ENCODE results near the gene SNAPC4.

Gene SNAPC4

DNA sequence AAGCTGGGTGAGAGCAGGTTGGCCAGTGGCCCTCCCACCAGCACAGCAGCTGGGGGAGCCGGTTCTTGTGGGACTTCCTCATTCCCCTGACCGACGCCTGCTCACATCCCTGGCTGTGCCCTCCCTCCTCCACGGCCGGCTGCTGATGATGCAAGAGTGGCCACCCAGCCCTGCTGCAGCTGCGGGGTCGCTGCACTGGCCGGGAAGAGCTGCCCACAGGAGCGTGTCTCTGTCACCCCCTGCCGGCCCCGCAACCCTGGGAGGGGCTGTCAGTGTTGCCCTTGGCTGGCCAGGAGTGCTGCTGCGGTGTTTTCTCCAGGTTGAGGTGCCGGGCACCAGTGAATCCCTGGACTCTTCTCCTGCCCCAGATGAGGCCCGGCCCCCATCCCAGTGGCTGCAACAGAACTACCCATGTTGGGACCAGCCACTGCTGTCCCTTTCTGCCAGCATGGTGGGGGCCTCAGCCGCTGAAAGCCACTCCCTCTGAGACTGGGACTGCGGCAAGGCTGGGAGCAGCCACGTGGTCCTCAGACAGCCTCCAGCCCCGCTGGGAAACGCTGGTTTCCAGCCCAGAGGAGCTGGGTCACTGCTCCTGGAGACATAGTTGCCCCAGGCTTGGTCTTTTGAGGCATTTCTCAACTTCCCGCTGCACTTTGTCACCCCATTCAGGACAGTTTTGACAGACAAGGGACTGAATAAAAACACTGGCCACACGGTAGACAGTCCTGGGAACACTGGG lies 27.2 kb downstream of the SNAPC4 start:
- DNase-seq (ENCODE audit: low read depth), result no peak

DNA sequence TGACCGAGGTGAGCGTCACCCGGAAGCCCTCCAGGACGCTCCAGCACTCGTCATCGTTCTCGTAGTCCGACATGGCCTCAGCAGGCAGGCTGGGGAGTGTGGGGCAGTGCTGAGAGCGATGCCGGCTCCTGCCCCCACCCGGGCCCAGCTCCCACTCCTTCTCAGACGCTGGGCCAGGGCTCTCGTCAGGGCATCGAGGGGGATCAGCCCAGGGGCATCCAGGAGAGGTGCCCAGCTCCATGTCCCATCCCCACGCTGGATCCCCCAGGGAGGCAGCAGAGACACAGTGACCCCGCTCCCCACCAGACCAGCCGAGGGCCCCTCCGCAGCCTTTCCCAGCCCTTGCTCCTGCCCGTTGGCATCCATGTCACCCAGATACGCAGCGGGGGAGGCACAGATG lies 28.0 kb downstream of the SNAPC4 start:
- no peak for DNase-seq (ENCODE audit: low read depth)

DNA sequence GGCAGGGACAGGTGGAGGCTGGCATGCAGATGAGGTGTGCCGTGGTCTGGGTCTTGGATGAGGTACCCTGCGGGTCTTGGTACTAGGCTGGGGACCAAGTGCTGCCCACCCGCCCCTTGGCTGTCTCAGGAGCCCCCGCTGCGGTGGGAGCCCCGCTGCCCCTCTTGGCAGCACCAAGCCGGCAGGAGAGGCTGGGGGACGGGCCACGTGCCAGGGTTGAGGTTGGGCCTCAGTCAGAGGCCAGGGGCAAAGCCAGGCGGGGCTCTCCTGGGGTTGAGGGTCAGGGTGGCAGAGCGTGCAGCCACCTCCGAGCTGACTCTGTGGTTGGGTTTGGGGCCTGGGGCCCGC lies 28.5 kb downstream of the SNAPC4 start:
- no peak for DNase-seq (ENCODE audit: low read depth)

DNA sequence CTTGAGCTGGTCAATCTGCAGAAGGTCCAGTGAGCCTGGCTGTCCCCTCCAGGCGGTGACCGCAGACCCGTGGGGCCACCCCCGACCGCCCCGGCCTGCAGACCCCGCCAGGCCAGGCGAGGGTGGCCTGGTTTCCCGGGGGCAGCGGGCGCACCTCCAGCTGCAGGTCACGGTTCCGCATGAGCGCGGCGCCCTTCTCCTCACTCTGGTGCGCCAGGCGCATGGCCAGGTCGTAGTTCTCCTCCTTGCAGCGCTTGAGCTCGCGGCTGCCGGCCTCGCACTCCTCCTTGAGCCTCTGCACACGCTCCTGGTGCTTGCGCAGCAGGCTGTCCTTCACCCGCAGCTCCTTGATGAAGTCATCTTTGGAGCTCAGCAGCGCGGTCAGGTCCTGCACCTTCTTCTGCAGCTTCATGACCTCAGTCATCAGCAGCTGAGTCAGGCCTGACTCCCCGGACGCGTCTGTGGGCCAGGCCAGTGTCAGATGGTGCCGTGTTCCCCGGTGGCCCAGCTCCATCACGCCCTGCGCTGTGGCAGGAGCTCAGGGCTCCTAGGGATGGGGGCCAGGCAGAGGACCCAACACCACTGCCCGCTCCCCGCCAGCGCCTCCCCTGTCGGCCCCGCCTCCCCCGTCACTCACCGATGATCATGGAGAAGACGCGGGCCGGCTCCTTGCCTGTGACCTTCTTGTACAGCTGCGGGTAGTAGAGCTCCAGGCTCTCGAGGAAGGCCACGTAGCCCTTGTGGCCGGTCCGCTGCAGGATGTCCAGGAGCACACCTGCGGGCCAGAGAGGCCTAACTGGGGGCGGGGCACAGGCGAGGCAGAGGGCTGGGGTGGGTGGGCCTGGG lies 29.1 kb downstream of the SNAPC4 start:
- no peak for DNase-seq (ENCODE audit: low read depth)

DNA sequence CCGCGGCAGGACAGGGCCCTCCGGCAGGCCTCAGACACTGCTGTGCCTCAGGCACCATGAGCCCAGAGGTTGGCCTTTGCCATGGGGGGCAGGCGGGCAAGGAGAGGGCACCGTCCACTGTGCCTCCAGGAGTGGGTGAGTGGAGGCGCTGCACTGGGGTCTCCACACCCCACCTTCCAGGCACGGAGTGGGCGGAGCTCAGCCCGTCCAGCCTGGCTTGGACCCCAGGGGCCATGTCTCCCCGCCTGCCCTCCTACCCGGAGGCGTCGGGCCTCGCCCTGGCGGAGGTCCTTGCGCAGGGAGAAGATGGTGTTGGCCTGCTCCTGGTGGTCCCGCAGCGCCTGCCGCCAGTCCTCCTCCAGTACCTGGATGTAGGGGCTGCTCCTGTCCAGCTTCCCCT lies 29.9 kb downstream of the SNAPC4 start:
- DNase-seq (ENCODE audit: low read depth), result no peak

DNA sequence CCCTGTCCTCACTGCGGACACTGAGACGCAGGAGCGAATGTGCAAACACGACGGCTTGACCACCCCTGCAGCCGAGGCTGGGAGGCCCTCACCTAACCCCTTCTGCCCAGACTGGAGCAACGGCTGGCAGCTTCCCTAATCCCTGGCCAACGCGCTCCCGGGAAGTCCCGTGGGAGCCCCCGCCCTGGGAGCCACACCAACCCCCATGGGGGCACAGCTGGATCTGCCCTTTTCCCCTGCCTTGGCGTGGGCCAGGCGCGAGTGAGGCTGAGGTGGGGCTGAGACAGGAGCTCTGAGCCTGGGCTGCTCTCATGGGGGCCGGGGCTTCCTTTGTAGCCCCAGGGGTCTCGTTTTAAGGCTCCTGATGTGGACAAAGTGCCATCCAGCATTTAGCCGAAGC lies 31.8 kb downstream of the SNAPC4 start:
- DNase-seq (ENCODE audit: low read depth), result no peak

DNA sequence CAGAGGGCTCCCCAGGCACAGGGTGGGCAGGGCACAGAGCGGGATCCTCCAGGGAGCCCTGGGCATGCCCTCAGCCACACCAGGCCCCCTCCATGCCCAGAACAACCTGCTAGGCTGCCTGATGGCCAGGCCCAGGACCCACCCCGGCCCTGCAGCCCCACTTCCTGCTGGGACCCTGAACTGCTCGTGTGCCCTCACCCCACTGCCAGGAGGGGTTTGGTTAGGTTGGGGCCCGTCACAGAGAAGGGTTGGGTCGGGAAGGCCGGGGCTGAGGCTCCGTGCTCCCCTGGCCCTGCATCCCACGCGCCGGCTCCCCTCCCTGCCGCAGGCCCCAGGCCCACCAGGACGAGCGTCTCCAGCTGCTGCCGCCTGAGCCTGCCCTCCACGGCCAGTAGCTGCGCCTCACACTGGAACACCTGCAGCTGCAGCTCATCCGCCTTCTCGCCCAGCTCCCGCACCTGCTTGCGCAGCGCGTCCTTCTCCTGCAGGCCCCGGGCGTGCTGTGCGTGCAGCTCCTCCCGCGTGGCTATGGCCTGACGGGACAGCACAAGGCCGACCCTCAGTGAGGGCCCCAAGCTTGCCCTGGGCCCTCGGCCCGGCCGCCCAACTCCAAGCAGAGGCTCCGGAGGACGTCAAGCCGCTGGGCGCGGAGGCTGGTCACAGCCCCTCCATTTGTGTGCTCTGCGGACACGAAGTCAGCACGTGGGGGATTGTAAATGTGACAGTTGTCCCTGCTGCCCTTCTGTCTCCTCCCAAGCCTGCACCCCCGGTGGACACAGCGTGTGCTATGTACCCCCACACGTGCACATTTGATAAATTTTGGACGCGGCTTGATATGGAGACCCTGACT lies 32.4 kb downstream of the SNAPC4 start:
- DNase-seq (ENCODE audit: low read depth), result no peak

DNA sequence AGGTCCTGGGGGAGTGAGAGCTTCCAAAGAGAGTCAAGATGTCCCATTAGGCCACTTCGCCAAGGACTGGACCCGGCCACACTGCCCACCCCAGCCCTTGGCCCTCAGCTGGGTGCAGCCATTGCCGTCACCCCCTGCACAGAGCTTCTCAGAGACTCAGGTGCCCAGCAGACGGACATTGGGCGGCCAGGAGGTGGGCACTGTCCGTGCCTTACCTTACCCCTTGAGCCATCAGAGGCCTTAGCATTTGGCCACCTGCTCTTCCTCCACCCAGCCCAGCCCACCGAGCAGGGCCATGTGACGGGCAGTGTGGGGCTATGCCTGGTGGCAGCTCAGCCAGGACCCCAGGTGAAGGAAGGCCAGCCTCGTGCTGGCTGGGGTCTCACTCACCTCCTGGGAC lies 33.1 kb downstream of the SNAPC4 start:
- no peak for DNase-seq (ENCODE audit: low read depth)

DNA sequence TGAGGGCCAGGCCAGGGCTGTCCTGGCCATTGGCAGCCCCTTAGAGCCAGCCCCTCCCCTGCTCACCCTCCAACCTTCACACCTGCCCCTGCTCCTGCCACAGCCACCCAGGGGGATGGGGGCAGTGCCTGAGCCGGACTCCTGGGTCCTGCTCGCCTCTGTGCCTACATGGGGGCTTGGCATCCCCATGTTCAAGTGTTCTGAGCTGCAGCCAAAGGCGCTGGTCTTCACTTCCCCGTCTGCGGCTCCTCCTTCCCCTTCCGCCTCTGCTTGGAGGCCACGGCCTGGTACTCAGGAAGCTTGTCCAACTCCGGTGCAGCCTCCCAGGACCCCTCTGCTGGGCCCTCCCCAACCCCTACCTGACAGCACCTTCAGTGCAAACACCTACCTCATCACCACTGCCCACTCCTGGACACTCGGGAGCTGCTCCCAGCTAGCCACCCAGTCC lies 34.2 kb downstream of the SNAPC4 start:
- DNase-seq (ENCODE audit: low read depth), result no peak

DNA sequence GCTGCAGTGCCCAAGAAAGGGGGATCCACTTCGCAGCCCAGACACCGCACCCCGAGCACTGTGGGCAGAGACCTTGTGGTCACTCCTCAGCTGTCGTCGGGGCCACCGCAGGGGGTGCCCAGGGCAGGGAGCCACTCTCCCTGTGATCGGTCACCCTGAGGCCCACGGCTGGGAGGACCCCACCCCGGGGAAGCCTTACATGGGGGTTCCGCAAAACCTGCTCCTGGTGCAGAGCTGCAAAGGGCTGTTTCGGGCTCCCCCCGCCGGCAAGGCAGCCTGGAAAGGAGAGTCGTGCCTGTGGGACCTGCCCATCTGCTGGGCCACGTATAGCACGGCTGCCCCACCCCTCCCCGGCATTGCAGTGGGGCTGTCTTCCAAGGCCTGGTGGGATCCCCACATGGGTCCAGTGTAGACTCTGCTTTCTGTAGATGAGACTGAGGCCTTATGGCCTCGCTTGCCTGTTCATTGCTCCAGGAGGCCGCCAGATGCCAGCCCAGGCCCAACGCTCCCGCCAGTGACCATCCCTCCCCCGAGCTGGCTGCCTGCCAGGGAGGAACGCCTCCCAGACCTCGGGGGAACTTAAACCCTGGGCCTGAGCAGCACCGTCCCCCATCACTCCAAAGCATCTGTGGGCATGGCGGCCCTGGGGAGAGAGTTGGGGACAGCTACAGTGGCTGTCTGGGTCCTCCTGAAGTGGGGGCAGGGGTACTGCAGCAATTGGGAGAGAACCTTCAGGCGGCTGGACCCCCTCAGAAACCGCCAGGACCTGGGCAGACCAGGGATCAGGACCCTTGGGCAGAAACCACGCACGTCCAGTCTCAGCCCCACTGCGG lies 34.8 kb downstream of the SNAPC4 start:
- no peak for DNase-seq (ENCODE audit: low read depth)

DNA sequence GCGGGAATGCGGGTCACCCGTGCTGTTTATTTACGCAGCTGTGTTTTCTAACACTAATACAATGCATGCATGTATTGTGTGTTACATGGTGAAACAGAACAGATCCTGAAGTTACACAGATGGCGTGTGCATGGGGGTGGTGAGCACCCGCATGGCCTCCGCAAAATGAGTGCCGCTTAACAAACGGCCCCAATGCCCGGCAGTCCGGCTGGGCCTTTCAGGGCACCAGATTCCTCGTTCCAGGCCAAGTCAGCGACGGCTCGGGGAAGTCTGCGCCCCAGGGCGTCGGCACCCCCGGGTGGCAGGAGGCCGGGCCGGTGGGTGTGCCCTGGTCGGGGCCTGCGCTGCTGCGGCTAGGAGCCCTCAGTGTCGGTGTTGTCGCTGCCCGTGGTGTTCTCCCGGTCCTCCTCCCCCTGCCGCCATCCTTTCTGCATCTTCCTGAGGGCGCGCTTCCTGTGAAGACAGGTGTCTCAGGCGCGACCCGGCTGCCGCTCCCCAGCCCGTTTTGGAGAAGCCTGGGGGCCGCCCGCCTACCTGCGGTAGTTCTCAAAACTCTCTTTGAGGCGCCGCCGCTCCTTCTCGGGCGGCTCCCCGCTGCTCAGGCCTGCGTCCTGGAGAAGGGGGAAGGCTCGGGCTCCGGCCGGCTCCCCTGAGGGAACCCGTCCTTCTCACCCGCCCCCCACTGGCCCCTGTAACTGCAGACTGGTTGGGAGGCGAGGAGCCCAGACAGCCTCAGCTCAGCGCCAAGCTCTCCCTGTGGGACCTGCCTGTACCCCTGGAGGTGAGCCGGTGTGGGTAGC lies 35.8 kb downstream of the SNAPC4 start:
- no peak for DNase-seq (ENCODE audit: low read depth)

DNA sequence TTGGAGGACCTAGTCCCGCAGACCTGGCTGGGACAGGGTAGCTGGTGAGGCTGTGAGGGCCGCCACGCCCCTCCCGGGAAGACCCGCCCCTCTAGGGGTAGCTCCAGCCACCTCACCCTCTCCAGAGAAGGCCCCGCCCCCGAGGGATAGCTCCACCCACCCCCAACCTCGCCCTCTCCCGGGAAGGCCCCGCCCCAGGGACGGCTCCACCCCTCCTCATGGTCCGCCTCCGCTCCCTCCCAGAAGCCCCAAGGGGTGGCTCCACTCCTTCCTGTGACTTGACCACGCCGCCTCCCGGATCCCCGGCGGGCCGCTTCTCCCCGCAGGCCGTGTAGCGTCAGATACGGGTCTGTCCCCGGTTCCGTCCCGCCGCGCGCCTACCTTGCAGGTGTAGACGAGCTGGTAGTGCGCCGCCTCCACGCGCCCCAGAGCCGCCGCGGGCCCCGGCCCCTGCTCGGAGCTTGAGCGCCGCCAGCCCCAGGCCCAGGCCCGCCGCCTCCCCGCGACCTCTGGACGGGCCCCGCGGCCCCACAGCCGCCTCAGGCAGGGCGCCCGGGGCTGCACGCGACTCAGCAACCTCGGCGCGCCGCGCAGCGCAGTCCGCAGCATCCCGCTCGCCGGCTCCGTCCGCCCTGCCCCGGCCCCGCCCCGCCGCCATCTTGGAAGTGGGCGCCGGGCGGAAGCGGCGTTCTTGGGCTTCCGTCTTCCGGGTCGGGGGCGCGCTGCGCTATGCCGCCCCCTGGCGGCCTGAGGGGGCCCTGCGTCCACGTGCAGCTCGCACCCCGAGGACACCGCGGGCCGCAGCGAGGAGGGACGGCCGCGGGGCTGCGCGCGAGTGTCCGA lies 36.6 kb downstream of the SNAPC4 start, which contains the start of gene DNLZ:
TSS of gene DNLZ (minus strand) at position 639 of the 843 bp plus-strand sequence. CDS start at position 609, 30 bp downstream.
- peak; percentile 64 for DNase-seq (ENCODE audit: low read depth)

DNA sequence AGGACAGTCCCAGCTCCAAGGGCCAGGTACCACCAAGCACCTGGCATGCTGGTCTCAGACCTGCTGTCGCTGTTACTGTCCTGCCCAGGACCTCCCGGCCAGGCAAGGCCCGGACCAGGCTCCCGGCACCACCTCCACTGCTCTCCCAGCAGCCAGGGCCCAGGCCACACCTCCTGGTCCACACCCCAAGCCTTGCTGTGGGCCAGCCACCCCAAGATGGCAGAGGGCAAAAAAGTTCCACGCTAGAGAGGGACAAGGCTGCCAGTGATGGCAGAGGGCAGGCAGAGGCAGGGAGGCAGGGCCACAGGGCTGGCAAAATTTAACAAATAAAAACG lies 37.6 kb downstream of the SNAPC4 start:
- DNase-seq (ENCODE audit: low read depth), result no peak

DNA sequence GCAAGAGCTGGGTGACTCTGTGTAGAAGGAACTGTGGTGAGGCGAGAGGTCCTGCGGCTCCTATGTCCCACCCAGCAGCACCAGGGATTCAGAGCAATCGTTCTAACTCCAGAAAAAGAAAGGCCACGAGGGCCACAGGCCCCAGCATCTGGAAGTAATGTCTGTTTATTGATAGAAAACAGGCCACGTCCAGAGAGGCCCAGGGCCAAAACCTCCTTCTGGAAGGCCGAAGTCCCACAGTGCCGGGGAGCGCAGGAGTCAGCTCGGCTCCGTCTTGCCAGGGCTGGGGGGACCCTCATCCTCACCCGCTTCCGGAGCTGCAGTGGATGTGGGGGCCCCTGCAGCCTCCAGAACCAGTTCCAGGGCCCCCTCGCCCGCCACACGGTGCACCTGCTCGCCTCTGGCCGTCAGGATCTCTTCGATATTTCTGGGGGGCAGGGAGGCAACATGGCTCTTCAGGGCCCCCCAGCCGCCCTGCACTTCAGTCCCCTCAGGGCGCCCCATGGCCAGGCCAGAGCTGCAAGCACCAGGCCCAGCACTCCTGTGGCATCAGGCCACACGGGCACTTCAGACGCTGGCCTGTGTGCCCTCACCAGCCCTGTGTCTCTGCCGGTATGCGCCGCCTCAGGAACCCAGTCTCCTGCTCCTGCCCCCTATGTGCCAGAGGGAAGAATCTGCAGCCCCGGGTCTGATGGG lies 38.1 kb downstream of the SNAPC4 start:
- no peak for DNase-seq (ENCODE audit: low read depth)

DNA sequence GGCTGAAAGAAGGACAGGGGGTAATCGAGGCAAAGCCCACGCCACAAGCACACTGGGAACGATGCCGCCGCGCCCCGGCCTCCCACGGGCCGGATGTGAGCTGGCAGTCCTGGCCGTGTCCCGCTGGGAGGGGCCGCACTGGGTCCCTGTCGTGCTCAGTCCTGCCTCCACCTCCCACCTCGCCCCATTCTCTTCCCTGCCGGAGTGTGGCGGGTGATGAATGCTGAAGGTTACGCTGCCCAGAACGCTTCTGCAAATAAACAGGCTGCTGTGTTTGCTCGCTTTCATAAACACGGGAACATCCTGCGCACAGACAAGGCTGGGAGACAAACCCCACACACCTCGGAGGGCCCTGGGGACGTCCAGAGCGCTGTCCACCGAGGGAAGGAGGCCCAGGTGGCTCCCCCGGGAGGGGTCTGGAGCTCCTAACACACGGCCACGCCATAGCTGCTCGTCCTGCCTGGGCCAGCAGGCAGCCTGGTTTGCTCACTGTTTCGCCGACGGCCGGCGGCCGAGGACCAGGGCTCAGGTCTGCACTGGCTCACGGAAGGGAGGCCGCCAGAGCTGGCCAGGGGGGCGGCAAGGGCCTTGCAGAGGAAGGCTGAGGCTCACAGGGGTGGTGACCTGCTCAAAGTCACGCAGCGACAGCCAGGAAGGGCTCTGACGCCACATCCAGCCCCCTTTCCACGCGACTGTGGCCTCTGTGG lies 38.8 kb downstream of the SNAPC4 start:
- no peak for DNase-seq (ENCODE audit: low read depth)

DNA sequence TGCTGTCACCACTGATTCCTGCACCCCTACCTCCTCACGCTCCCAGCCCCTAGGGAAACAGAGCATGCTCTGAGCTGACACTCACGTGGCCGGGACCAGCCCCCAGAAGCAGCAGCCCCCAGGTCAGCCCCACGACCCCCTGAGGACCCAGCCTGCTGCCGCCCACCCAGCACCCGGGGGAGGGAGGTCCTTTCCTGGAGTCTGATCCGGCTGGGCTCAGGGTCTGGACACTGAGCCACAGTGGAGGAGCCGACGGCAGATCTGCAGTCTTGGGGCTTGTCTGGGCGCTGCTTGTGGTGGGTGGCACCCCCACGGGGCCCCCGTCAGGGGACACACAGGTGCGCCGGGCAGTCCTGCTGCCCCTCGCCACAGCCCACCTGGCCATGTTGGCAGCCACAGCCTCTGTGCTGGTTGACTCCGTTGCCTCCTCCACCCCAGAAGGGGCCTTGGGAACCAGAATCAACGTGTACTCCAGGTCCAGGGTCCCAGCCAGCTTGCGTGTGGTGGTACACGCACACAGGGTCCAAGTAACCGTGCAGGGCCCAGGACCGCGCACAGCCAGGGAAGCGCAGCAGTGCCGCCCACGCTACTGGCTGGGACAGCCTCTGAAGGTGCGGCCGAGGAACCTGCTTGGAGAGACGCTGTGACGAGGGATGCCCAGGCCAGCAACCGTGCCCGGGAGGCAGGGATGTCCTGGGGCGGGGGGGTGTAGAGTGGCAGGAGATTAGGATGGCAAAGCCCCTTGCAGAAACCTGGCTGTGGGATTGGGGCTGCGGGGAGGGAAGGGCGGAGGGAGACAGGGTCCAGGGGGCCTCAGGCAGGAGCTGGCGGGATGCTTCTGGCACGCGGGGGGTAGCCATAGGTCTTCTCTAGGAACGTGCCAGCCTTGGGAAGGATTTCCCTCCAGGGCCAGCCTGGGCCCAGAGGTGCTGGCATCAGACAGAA lies 39.9 kb downstream of the SNAPC4 start:
- DNase-seq (ENCODE audit: low read depth), result no peak

DNA sequence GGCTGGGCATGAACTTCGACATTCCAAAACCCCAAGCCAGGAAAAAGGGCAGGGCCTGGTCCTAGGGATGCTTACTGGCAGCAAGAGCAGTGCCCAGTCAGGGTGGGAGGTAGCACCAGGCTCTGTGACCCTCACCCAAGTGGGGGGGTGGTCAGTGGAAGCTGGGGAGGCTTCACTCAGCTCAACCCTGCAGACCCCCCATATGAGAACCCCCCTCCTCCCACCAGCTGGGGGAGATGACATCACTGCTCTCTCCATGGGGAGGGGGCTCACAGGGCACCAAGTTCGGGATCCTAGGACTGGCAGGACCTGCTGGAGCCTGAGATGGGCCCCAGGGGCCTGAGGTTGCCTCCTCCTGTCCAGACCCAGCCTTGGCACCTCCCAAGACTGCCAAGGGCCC lies 41.1 kb downstream of the SNAPC4 start:
- DNase-seq (ENCODE audit: low read depth), result no peak

DNA sequence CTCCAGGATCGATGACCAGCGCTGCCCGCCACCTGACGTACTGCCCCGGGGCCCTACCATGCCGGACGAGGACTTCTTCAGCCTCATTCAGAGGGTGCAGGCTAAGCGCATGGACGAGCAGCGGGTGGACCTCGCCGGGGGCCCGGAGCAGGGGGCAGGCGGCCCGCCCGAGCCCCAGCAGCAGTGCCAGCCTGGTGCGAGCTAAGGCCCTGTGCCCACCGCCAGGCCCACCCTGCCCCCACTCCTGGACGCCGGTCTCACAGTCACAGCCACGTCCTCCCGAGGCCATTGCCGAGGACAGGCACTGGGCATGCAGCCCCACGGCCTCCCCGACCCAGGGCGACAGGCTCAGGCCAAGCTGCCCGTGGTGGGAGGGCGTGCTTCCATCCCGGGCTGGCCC lies 42.0 kb downstream of the SNAPC4 start:
- no peak for DNase-seq (ENCODE audit: low read depth)

Data from HS-5 (cell line).